G401.6 (cell line): ENCODE data around the gene DCD.
"Not testable (repeated sequence)": the region's sequence is repeated elsewhere in the genome, so short reads cannot be mapped to it uniquely, and the experiment has no call there.

ENCODE experiments used
- FAIRE-seq: peaks from 2 replicates; lab custom pipeline; 2012; peaks lifted over from hg19 to GRCh38; lab: Jason Lieb, UNC

The DCD gene

GRCh38 chr12:54653025-54653424, 4.9 kb upstream of the DCD start:
- no peak for FAIRE-seq

GRCh38 chr12:54650889-54651288, 2.7 kb upstream of the DCD start:
- no peak for FAIRE-seq

GRCh38 chr12:54650409-54650808, 2.2 kb upstream of the DCD start:
- no peak for FAIRE-seq

GRCh38 chr12:54649825-54650224, 1.7 kb upstream of the DCD start:
- no peak for FAIRE-seq

DNA sequence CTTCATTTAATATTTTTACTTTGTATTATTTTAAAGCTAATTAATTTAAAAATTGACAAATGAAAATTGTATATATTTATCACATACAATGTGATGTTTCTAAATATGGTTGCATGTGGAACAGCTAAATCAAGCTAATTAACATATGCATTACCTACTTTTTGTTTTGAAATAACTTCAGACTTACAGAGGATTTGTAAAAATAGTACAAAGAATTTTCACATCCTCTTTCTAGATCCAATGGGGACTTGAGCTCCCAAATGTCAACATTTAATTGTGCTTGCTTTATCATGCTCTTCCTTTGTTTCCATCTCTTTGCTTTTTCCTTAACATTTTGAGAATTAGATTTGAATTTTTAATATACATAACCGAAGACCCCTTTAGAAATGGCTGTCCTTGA, 6.6 kb downstream of the DCD start:
- FAIRE-seq: no peak

DNA sequence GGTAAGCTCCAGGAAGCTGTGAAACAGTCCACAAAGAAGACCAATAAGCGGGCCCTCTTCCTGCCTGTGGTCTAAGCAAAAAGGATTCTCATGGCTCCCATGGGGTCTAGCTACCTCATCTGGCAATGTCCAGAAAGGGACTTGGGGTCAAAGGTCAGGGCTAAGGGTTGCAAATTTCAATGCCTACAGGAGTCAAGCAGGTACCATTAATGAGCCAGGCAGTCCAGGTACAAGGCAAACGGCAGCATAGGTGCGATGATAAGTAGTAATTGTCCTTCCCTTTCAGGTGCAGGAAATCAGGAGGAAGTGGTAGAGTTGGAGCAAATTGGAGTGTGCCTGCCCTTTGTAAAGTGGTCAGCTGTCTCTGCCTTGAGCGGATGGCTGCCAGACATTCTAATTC, 7.1 kb downstream of the DCD start:
- no peak for FAIRE-seq

DNA sequence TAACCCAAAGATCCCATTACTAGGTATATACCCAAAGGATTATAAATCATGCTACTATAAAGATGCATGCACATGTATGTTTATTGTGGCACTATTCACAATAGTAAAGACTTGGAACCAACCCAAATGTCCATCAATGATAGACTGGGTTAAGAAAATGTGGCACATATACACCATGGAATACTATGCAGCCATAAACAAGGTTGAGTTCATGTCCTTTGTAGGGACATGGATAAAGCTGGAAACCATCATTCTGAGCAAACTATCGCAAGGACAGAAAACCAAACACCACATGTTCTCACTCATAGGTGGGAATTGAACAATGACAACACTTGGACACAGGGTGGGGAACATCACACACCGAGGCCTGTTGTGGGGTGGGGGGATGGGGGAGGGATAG, 9.1 kb downstream of the DCD start:
- FAIRE-seq: not testable (repeated sequence)

- FAIRE-seq: no peak
Observed at GRCh38 chr12:54634795-54635194, 13.4 kb downstream of the DCD start, which contains the start of gene LACRT. Gene LACRT, minus strand, starts transcription at chr12:54634895. Its CDS starts 54 bp downstream, at chr12:54634841.

- FAIRE-seq: no peak
Observed at GRCh38 chr12:54631988-54632728, 16.0 kb downstream of the DCD start.

GRCh38 chr12:54631551-54631950, 16.6 kb downstream of the DCD start:
- no peak for FAIRE-seq

DNA sequence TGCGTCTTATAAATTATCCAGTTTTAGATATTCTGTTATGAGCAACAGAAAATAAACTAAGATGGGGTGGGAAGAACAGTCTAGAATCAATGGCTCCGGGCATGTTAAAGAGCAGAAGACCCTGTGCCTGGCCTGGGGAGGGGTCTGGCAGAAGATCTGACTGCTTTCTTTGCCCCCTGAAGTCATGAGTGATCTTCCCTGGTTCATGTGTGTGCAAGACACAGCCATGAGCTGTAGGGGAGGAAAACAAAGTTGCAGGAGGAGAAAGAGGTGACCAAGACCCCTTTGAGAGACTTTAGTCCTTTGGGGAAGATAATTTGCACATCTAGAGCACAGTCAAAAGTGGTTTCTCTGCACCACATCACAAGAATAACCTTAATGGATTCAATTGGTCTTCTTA, 18.2 kb downstream of the DCD start:
- FAIRE-seq: no peak

DNA sequence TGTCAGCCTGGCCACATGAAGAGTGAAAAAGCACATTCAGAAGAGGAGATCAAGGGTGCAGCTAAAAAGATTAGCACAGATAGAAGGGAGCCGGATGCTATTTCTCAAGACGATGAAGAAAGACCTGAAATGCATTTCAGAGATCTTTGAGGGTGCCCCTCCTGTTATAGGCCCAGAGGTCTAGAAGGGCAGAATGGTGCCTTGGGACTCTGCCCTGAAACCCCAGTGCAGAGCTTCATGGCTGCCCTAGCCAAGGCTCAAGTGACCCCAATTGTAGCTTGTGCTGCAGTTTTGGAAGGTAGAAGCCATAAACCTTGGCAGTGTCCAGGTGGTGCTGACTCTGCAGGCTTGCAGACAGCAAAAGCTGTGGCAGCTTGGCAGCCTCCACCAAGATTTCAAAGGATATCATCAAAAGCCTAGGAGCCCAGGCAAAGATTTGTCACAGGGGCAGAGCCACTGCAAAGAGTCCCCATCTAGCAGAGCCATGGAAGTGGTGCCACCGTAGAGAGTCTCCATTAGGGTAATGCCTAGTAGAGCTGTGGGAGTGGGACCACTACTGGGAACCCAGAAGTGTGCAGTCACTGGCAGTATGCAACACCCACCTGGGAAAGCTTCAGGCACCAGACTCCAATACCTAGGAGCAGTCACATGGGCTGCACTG, 19.8 kb downstream of the DCD start:
- no peak for FAIRE-seq

DNA sequence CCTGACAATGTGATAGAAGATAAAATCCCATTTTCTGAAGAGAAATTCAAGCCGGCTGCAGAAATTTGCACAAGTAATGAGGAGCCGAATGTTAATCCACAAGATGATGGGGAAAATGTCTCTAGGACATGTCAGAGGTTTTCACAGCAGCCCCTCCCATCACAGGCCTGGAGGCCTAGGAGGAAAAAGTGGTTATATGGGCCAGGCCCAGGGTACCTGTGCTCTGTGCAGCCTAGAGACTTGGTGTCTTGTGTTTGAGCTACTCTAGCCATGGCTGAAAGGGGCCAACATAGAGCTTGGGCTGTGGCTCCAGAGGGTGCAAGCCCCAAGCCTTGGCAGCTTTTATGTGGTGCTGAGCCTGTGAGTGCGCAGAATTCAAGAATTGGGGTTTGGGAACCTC, 20.9 kb downstream of the DCD start:
- no peak for FAIRE-seq

DNA sequence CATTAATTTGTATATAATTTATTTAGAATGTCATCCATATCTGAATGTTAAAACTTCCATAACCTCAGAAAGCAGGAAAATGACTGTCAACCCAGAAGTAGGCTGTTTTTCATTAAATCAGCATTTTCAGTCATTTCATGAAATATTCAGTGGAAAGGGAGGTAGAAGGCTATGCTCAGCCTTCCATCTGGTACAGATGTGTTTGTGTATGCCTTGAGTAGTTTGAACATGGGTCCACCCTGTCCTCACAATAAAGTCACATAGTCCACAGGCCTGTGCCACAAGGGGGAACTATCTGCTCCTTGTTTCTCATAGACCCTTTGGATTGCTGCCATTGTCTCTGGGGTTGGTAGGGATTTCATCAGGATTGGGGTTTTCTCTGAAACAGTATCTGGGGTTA, 22.6 kb downstream of the DCD start:
- no peak for FAIRE-seq

DNA sequence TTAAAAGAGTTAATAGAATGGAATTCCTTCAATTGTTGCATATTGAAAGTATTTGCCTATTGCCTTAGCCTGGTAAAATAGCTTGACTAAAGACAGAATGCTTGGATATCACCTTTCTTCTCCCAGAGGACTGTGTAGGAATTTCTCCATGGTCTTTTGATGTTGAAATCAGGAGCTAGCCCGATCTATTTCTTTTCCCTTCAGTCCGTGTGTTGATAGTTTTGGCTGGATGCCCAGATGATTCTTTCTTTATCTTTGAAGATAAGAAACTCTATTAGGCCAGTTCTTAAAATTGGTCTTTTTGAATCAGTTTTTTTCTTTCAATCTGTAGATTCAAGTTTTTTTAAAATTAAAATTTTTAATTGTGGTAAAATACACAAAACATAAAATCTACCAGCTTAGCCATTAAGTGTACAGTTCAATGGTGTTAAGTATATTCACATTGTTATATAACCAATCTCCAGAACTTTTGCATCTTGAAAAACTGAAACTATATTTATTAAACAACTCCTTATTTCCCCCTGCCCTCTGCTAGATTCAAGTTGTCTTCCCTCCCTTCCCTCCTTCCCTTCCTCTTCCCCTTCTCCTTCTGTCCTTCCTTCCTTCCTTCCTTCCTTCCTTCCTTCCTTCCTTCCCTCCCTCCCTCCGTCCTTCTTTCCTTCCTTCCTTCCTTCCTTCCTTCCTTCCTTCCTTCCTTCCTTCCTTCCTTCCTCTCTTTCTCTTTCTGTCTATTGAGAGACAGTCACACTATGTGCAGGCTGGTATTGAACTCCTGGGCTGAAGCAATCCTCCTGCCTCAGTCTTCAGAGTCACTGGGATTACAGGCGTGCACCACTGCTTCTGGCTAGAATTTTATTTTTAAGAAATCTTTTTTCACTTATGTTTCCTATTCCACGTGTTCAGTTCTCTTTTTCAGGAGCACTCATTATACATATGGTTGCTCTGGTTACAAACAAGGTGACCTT, 23.6 kb downstream of the DCD start:
- no peak for FAIRE-seq

GRCh38 chr12:54622463-54623183, 25.5 kb downstream of the DCD start:
- peak; percentile 59 for FAIRE-seq

DNA sequence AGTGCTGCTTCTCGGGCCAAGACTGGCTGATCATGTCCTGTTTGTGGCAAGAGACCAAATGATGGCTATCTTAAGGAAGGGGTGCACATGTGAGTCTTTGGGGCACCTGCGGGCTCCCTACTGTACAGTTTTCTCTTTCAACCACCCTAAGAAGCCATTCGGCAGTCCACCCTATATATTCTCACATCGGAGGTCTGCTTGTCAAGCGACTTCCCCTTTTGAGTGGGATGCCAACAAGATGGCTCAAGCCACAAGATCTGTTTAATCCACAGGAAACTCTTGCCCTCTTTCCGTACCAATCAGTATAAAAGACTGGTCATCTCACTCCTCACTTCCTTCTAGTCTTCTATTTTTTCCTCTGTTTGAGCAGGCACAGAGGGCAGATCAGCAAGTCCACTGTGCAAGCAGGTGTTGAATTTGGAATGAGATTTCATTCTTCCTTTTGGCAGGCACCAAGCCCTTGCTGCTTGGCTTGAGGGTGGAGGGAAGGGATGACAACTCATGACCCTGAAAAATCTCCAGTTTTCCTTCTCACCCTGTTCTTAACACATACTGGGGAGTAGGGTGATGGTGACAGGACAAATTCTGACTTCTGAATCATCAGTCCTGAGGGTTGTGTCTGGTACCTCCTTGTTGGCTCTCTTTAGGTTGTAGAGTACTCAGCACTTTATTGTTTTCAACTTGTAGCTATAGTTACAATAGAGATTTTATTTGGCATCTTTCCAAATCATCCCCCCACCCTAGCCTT, 31.1 kb downstream of the DCD start:
- FAIRE-seq: no peak

DNA sequence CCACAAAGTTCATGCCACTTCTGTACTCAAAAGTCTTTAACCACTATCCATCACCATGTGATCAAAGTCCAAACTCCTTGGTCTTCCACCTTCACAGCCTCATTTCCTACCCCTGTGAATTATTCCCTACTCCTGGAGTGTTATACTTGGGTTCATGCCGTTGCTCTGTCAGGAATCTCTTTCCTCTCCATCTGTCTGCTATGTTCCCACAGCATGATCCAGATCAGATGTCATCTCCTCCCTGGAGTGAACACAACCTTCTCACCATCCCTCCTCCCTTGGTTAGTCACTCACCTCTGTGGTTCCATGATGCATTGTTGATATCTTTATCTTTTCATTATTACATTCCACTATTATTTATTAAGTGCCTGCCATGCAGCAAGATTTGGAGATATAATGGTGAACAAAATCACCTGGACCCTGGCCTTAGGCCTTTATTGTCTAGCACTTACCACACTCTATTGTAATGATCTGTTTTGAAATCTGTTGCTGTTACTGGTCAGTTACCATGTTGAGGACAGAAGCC, 35.9 kb downstream of the DCD start:
- no peak for FAIRE-seq

GRCh38 chr12:54611715-54612149, 36.4 kb downstream of the DCD start:
- no peak for FAIRE-seq

DNA sequence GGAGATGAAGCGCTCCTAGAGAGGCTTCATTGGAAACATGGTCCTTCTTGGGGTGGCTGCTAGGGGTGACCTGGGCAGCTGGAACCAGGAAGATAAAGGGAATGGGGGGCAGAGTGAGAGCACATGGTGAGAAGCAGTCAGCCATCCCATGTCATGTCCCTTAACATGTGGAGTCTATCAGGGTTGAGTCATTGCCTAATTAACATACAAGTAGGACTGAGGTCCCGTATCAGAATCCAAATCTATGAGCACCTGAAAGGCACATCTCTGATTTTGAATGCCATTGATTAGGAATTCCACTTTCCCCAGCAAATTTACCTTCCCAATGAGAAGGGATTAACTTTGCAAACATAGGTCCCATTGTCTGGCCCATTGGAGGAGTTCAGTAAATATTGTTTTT, 39.4 kb downstream of the DCD start:
- FAIRE-seq: no peak

DNA sequence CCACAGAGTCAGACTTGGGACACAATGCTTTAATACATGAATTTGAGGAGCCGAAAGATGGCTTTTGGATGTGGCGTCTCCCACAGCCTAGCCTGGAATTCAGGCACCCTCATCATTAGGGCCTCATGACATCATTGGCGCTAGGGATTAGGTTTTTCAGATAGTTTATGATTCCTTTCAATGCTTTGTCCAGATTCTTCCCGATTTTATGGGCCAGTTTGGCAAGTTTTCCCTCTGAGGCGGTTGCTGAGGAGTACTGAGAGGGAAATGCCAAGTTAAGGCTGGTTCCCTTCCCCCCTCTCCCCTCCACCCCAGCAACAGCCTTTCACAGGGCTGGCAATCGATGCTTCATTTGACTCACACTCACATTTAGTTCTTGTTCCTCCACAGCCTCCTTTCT, 40.0 kb downstream of the DCD start:
- FAIRE-seq: no peak
